Heart left ventricle (tissue), 16 donors: Measurements from ENCODE around the gene TMEFF2. TPM values are rescaled to one million over a fixed set of nuclear protein-coding genes. Genes with fewer than 3 reads are reported as not detected.
"Not testable (repeated sequence)": the region's sequence is repeated elsewhere in the genome, so short reads cannot be mapped to it uniquely, and the experiment has no call there.

Source experiments
- ATAC-seq, 4 donors: fragments of 200-7000 bp; cut with Tn5 transposase; one replicate each; pipeline ENCODE4 v1.9.1; 2020 to 2022; ENCODE audit warnings: moderate library complexity in 4 of 4, mild to moderate bottlenecking in 3 of 4, moderate number of reproducible peaks in 1 of 4
- DNase-seq, 5 donors: peaks; one replicate each; pipeline ENCODE4 v3.0.0-alpha.2; 2020
- H3K27ac ChIP-seq, 12 donors: fragments of 200-600 bp; sonication (generic) in 4 of 12; one replicate each; pipeline versions ENCODE4 v1.5.0 to v1.8.0; 2016 to 2022; ENCODE audit warnings: mild to moderate bottlenecking in 2 of 12
- H3K27me3 ChIP-seq, 9 donors: fragments of 200-600 bp; sonication (generic) in 2 of 9; one replicate each; pipeline versions ENCODE4 v1.5.1 to v1.8.0; 2016 to 2022; ENCODE audit warnings: mild to moderate bottlenecking in 3 of 9
- H3K36me3 ChIP-seq, 9 donors: fragments of 200-600 bp; sonication (generic) in 2 of 9; one replicate each; pipeline versions ENCODE4 v1.5.0 to v1.8.0; 2018 to 2022; ENCODE audit warnings: mild to moderate bottlenecking in 2 of 9
- H3K4me1 ChIP-seq, 12 donors: fragments of 200-600 bp; sonication (generic) in 4 of 12; one replicate each; pipeline versions ENCODE4 v1.5.0 to v1.8.0; 2016 to 2022; ENCODE audit warnings: mild to moderate bottlenecking in 3 of 12
- H3K4me3 ChIP-seq, 12 donors: fragments of 200-600 bp; sonication (generic) in 4 of 12; one replicate each; pipeline versions ENCODE4 v1.5.0 to v1.8.0; 2017 to 2022; ENCODE audit warnings: mild to moderate bottlenecking in 9 of 12, moderate library complexity in 4 of 12
- H3K9me3 ChIP-seq, 12 donors: fragments of 200-600 bp; sonication (generic) in 4 of 12; one replicate each; pipeline versions ENCODE4 v1.5.0 to v1.8.0; 2016 to 2022; ENCODE audit warnings: mild to moderate bottlenecking in 1 of 12
- POLR2A ChIP-seq, 2 donors: fragments of 450-650 bp; IDR thresholded peaks; one replicate each; pipeline ENCODE4 v1.6.1; 2017; ENCODE audit warnings: antibody characterized with exemption in 2 of 2, mild to moderate bottlenecking in 2 of 2, moderate library complexity in 2 of 2
- WGBS, 4 donors: extraction: QIAGEN DNeasy Blood & Tissue Kit in 2 of 4; methylation state at CpG; one replicate each; pipeline versions ENCODE4 v1.1.5 to v1.1.7; 2013 to 2018; 5-methylcytosine and 5-hydroxymethylcytosine counted together
- intact Hi-C, 10 donors: fragments of 100-400 bp; cut with DNase I; formaldehyde crosslinking; loops; one replicate each; pipeline versions ENCODE4 v1.11.1 to v1.14.2; 2022
- polyA plus RNA-seq, 2 donors: library from polyadenylated mRNA; stranded (reverse); fragments of 200-250 nt; gene quantifications; one replicate each; pipeline ENCODE4 v1.2.3, GENCODE V29; 2013
- total RNA-seq, 9 donors: library from RNA; depleted of rRNA in 2 of 9; stranded (reverse); fragments of >200 nt in 2 of 9; fragmentation: NEBNext Ultra II Directional in 3 of 9; extraction: Animal tissue kit (Norgen Biotek cat#: 25700) in 3 of 9; gene quantifications; one replicate each; pipeline versions ENCODE4 v1.1.0 to v1.2.4, GENCODE V29; 2016 to 2023
- TF ChIP-seq, protein P1 (sequence below), 12 donors: fragments of 200-600 bp; sonication (generic) in 4 of 12; IDR thresholded peaks; one replicate each; pipeline versions ENCODE4 v1.5.0 to v1.8.0; 2018 to 2022; ENCODE audit warnings: antibody characterized with exemption in 12 of 12, mild to moderate bottlenecking in 5 of 12
- donor health status: ischemic (EF 13 %, LVEDD 7.1; RV severe dilation, severe dysfunction).
- donor health status: healthy with polysubstance abuse.
- donor health status: DM: no; HTN: yes; CAD: no.
- donor health status: DM: no; HTN: no; CAD: no.
- donor health status: ischemic (EF 25% LVEDD 6.9; RV normal size, moderate dysfunction).
- donor health status: ischemic (EF 25% LVEDD 5.7; RV mildly dilated, moderate dysfunction).
- donor health status: healthy.
- donor health status: DM: yes; HTN: yes; CAD: no.
- donor health status: ischemic (EF 35%, LVEDD 5.7; RV mildly dilated, moderate dysfunction).
- donor health status: nonischemic (EF 11% LVEDD 7.7; RV severe dilation, severe dysfunction).
- donor health status: DM: yes; HTN: yes; CAD: no.
- donor health status: PGD.
- donor health status: ischemic (EF 29% LVEDD 5.4; RV normal size, mild dysfunction).
- donor health status: nonischemic (EF 23%, LVEDD 6.1; RV moderate dilation, normal function).

Gene TMEFF2
- total and polyA plus RNA-seq, 11 donors, result 0.08 to 0.44 (median 0.23) TPM; not detected in 7

DNA sequence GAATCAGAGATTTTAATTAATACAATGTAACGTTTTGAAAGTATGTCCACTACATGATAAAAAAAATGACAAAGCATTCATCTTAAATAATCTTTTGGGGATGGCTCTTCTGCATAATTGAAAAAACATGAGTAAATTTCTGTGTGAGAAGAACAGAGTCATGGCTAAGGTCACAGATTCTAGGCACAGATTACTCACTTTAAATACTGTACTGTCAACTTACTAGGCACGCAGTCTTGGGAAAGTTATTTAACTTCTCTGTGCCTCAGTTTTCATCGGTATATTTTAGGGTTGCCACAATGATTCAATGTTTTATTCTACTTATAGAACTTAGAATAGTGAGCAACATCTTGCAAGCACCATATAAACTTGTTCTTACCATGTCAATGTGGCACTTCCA is 49.2 kb downstream of the TMEFF2 start:
- Histone ChIP-seq H3K4me3 (no peak overlapping the region), H3K4me1 (peaks cover 0 to 35% (median 16%) of the 10 kb centered on the region in 12 donors), H3K27ac (no peak overlapping the region), H3K27me3 (no peaks in the 10 kb centered on the region), H3K9me3 (no peaks in the 10 kb centered on the region), H3K36me3 (no peaks in the 10 kb centered on the region)
- 70 to 74% (median 71%) methylated on average over 3 of the region's 3 CpGs for WGBS, 4 donors
- ATAC-seq (no peak), DNase-seq (no peak)
- intact Hi-C loops, result no loop called here
- TF ChIP-seq POLR2A (IDR thresholded peaks at IDR 0.05), result no peak
- TF ChIP-seq, protein P1, sequence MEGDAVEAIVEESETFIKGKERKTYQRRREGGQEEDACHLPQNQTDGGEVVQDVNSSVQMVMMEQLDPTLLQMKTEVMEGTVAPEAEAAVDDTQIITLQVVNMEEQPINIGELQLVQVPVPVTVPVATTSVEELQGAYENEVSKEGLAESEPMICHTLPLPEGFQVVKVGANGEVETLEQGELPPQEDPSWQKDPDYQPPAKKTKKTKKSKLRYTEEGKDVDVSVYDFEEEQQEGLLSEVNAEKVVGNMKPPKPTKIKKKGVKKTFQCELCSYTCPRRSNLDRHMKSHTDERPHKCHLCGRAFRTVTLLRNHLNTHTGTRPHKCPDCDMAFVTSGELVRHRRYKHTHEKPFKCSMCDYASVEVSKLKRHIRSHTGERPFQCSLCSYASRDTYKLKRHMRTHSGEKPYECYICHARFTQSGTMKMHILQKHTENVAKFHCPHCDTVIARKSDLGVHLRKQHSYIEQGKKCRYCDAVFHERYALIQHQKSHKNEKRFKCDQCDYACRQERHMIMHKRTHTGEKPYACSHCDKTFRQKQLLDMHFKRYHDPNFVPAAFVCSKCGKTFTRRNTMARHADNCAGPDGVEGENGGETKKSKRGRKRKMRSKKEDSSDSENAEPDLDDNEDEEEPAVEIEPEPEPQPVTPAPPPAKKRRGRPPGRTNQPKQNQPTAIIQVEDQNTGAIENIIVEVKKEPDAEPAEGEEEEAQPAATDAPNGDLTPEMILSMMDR (IDR thresholded peaks at IDR 0.05), result no peak

DNA sequence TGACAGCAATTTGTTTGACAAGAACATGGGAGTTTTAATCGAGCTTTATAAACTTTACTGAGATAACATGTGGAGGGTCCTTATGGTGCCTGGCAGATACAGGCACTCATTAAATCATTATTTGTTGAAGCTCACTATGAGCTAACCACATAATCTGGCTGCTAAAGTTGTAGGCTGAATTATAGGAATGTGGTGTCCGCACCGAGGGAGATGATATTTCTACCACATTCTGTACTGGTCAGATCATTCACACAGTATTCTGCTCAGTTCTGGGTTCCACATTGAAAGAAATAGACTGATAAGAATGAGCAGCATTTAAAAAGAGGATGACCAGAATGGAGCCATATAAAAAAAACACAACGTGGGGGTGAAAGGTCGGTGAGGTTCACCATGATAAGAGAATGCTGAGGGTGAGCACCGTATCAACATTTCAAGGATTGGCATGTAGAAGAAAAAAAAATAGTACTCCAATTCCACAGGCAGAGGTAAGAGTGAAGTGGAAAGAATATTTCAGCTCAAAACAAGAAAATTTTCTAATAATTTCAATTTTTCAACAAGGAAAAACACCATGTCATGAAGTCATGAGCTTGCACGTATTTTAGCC is 54.4 kb downstream of the TMEFF2 start:
- no peak for TF ChIP-seq POLR2A (IDR thresholded peaks at IDR 0.05)
- TF ChIP-seq, protein P1 (IDR thresholded peaks at IDR 0.05), result no peak
- no peak for DNase-seq
- intact Hi-C loops, result no loop called here

DNA sequence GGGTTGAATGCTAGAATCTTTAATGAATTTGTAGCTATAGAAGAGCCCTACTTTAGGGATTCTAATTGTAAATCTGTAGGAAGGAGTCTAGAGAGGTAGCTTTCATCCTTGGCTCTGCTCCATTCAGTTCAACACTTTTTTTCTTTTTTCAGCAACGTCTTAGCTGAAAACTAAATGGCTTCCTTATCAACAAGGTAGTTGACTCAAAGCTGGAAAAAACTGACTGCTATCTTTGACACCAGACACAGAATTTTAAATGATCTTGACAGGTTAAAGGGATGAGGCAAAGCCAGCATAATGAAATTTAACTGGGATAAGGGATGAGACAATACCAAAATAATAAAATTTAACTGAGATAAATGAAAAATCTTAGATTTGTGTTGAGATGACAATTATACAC is 54.9 kb downstream of the TMEFF2 start:
- WGBS, 4 donors, result 26 to 42% (median 33%) methylated on average over 1 of the region's 1 CpG
- H3K27ac ChIP-seq, result no peak overlapping the region

More for the DNA sequence above, 54.4 kb downstream of the TMEFF2 start:
- H3K27me3 ChIP-seq, result no peaks in the 10 kb centered on the region
- 65 to 72% (median 67%) methylated on average over 7 of the region's 7 CpGs for WGBS, 4 donors
- ATAC-seq, result no peak
- H3K9me3 ChIP-seq, result no peaks in the 10 kb centered on the region
- H3K36me3 ChIP-seq, result no peaks in the 10 kb centered on the region
- no peak overlapping the region for H3K27ac ChIP-seq
- H3K4me3 ChIP-seq, result no peak overlapping the region
- peaks cover 0 to under 1% (median 0%) of the 10 kb centered on the region in 12 donors for H3K4me1 ChIP-seq

DNA sequence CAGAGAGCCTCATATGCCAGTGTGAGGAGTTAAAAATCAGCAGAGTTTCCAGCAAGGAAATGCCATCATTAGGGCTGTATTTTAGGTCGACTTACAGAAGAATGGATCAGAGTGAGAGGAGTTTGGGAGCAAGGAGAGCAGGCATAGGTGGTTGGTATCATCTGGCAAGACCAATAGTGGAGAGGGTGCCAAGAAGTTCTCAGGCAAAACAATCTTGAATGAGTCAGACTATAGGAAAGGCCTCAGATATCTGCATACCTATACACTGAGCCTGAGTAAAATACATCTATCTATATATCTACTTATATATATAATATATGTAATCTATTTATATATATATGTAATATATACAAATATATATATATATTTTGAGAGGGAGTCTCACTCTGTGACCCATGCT is 57.3 kb downstream of the TMEFF2 start:
- Histone ChIP-seq H3K27me3 (no peaks in the 10 kb centered on the region), H3K9me3 (no peaks in the 10 kb centered on the region), H3K4me3 (no peak overlapping the region), H3K4me1 (no peaks in the 10 kb centered on the region), H3K27ac (no peak overlapping the region), H3K36me3 (no peaks in the 10 kb centered on the region)
- DNase-seq (no peak), ATAC-seq (no peak)
- intact Hi-C loops, result no loop called here
- TF ChIP-seq POLR2A (IDR thresholded peaks at IDR 0.05), result no peak
- TF ChIP-seq, protein P1 (IDR thresholded peaks at IDR 0.05), result no peak
- 56 to 69% (median 62%) methylated on average over 1 of the region's 1 CpG for WGBS, 4 donors

More for the DNA sequence above, 54.9 kb downstream of the TMEFF2 start:
- Histone ChIP-seq H3K9me3 (no peaks in the 10 kb centered on the region), H3K36me3 (no peaks in the 10 kb centered on the region), H3K4me1 (no peaks in the 10 kb centered on the region), H3K27me3 (no peaks in the 10 kb centered on the region), H3K4me3 (no peak overlapping the region)
- ATAC-seq (no peak), DNase-seq (no peak)
- intact Hi-C loops, result no loop called here
- TF ChIP-seq, protein P1 (IDR thresholded peaks at IDR 0.05), result no peak
- TF ChIP-seq POLR2A (IDR thresholded peaks at IDR 0.05), result no peak

DNA sequence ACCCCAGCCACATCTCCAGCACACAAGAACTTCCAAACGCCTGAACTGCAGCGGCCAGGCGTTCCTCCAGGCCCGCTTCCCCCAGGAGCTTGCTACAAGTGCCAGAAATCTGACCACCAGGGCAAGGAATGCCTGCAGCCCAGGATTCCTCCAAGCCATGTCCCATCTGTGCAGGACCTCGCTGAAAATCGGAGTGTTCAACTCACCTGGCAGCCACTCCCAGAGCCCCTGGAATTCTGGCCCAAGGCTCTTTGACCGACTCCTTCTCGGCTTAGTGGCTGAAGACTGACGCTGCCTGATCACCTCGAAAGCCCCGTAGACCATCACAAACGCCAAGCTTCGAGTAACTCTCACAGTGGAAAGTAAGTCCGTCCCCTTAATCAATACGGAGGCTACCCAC is 62.1 kb downstream of the TMEFF2 start:
- DNase-seq, H3K36me3 ChIP-seq, intact Hi-C loops, H3K4me3 ChIP-seq, H3K27me3 ChIP-seq, H3K4me1 ChIP-seq, H3K9me3 ChIP-seq, ATAC-seq, H3K27ac ChIP-seq: not testable (repeated sequence)
- 95 to 98% (median 96%) methylated on average over 11 to 15 of the region's 15 CpGs for WGBS, 4 donors

DNA sequence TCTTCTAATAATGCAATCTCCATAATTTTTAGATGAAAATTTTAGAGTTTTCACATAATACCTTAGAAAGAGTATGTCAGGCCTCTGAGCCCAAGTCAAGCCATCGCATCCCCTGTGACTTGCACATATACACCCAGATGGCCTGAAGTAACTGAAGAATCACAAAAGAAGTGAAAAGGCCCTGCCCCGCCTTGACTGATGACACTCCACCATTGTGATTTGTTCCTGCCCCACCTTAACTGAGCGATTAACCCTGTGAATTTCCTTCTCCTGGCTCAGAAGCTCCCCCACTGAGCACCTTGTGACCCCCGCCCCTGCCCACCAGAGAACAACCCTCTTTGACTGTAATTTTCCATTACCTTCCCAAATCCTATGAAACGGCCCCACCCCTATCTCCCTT is 64.4 kb downstream of the TMEFF2 start:
- 86 to 94% (median 93%) methylated on average over 5 of the region's 5 CpGs for WGBS, 4 donors
- not testable (repeated sequence) for H3K9me3 ChIP-seq

More for the DNA sequence above, 64.4 kb downstream of the TMEFF2 start:
- H3K27me3 ChIP-seq, H3K4me1 ChIP-seq, ATAC-seq, H3K36me3 ChIP-seq, H3K4me3 ChIP-seq, DNase-seq, intact Hi-C loops, H3K27ac ChIP-seq: not testable (repeated sequence)
